GM12878 (cell line): ENCODE data around the gene TNFRSF1B. TPM values are rescaled to one million over a fixed set of nuclear protein-coding genes. Genes with fewer than 3 reads are reported as not detected.

ENCODE experiments used
- ATAC-seq: fragments of 200-7000 bp; cut with Tn5 transposase; 3 replicates; pipeline ENCODE4 v1.9.1; 2020; ENCODE audit warnings: mild to moderate bottlenecking, moderate library complexity
- BruUV-seq: library from RNA; stranded (reverse); fragments of 400-500 nt; replicated peaks from 2 replicates; lab custom pipeline; 2021; lab: Mats Ljungman, UMichigan
- CTCF ChIA-PET: fragments of 300-600 bp; sonication (Branson Sonifier 250); formaldehyde crosslinking; extraction: SDS; loops from one replicate; lab custom pipeline; 2021; ENCODE audit warnings: inconsistent platforms; lab: Yijun Ruan, JAX
- POLR2A ChIA-PET: fragments of 350-600 bp; formaldehyde crosslinking; extraction: SDS; loops from one replicate; lab custom pipeline; 2021; ENCODE audit warnings: inconsistent platforms; lab: Charles Lee
- RAD21 ChIA-PET: fragments of 300-600 bp; sonication (Branson Sonifier 250); formaldehyde crosslinking; loops from one replicate; lab custom pipeline; 2023; ENCODE audit warnings: antibody characterized with exemption; ENCODE audit not compliant: unreplicated experiment; lab: Charles Lee
- SMC1A ChIA-PET: fragments of 300-600 bp; sonication (Branson Sonifier 250); formaldehyde crosslinking; loops from one replicate; lab custom pipeline; 2023; ENCODE audit not compliant: unreplicated experiment, uncharacterized antibody; lab: Charles Lee
- DNase-seq: peaks from one replicate; pipeline ENCODE4 v3.0.0-alpha.2; 2011; ENCODE audit warnings: low read depth, low spot score
- FAIRE-seq: peaks from 3 replicates; lab custom pipeline; 2011; peaks lifted over from hg19 to GRCh38; lab: Jason Lieb, UNC
- H2AFZ ChIP-seq: 2 replicates; pipeline ENCODE4 v1.6.0; 2011; ENCODE audit warnings: low read depth, low read length, control low read depth; ENCODE audit not compliant: control insufficient read depth
- H3K27ac ChIP-seq: 2 replicates; pipeline ENCODE4 v1.5.1; 2011; ENCODE audit warnings: control low read depth; ENCODE audit not compliant: control insufficient read depth, insufficient read depth
- H3K27me3 ChIP-seq, 2 experiments: replicated peaks in 1 of 2; 2 replicates each; pipeline versions ENCODE4 v1.6.0 to v1.6.1; 2011; ENCODE audit warnings: low read length in 1 of 2; ENCODE audit not compliant: control insufficient read depth in 2 of 2, insufficient read depth in 2 of 2
- H3K36me3 ChIP-seq, 2 experiments: 2 replicates each; pipeline ENCODE4 v1.5.1; 2011; ENCODE audit warnings: low read length in 1 of 2; ENCODE audit not compliant: control insufficient read depth in 2 of 2, insufficient read depth in 2 of 2
- H3K4me1 ChIP-seq: 2 replicates; pipeline ENCODE4 v1.6.1; 2011; ENCODE audit warnings: mild to moderate bottlenecking, low read length, moderate library complexity, mixed read lengths; ENCODE audit not compliant: control insufficient read depth, insufficient read depth
- H3K4me2 ChIP-seq: 2 replicates; pipeline ENCODE4 v1.6.0; 2011; ENCODE audit warnings: control low read depth; ENCODE audit not compliant: control insufficient read depth, insufficient read depth
- H3K4me3 ChIP-seq: fragments of 200-600 bp; sonication (generic); 2 replicates; pipeline ENCODE4 v1.5.1; 2016
- H3K79me2 ChIP-seq: 2 replicates; pipeline ENCODE4 v1.6.0; 2011; ENCODE audit warnings: low read length; ENCODE audit not compliant: control insufficient read depth, insufficient read depth
- H3K9ac ChIP-seq: 2 replicates; pipeline ENCODE4 v1.8.0; 2011; ENCODE audit warnings: low read length, control low read depth, mixed read lengths; ENCODE audit not compliant: control insufficient read depth, insufficient read depth
- H3K9me3 ChIP-seq: replicated peaks from 3 replicates; pipeline ENCODE4 v1.5.1; 2011; ENCODE audit warnings: mild to moderate bottlenecking, low read length; ENCODE audit not compliant: control insufficient read depth, insufficient read depth
- H4K20me1 ChIP-seq: 2 replicates; pipeline ENCODE4 v1.6.0; 2011; ENCODE audit not compliant: control insufficient read depth, insufficient read depth
- BCL11A ChIP-seq: IDR thresholded peaks from 2 replicates; pipeline ENCODE4 v1.6.1; 2011; ENCODE audit warnings: low read depth, low read length
- CBFB ChIP-seq: IDR thresholded peaks from 2 replicates; pipeline ENCODE4 v1.6.1; 2016; ENCODE audit warnings: antibody characterized with exemption, low read depth
- CEBPB ChIP-seq, 2 experiments: fragments of 150-350 bp in 1 of 2; IDR thresholded peaks; 2 replicates each; pipeline ENCODE4 v1.6.1; 2012 to 2014; ENCODE audit warnings: low read depth in 2 of 2, low read length in 2 of 2, borderline replicate concordance in 1 of 2, inconsistent platforms in 1 of 2
- EGR1 ChIP-seq, 2 experiments: IDR thresholded peaks; 1 replicate in 1 of 2; 2 replicates in 1 of 2; pipeline ENCODE4 v1.6.1; 2011 to 2012; ENCODE audit warnings: low read depth in 2 of 2, low read length in 2 of 2, borderline replicate concordance in 1 of 2, mild to moderate bottlenecking in 1 of 2, moderate library complexity in 1 of 2
- ESRRA ChIP-seq: IDR thresholded peaks from 2 replicates; pipeline ENCODE4 v1.6.1; 2012; ENCODE audit warnings: mild to moderate bottlenecking, low read length, improper control_type of control experiment
- IKZF1 ChIP-seq: fragments of 450-650 bp; conservative IDR thresholded peaks from 2 replicates; pipeline ENCODE4 v1.6.1; 2017; ENCODE audit warnings: antibody characterized with exemption, mild to moderate bottlenecking
- IRF4 ChIP-seq: IDR thresholded peaks from 2 replicates; pipeline ENCODE4 v1.6.1; 2011; ENCODE audit warnings: low read depth, low read length
- MLLT1 ChIP-seq: fragments of 450-650 bp; IDR thresholded peaks from 2 replicates; pipeline ENCODE4 v1.6.1; 2016; ENCODE audit warnings: mild to moderate bottlenecking
- RFX5 ChIP-seq: IDR thresholded peaks from 2 replicates; pipeline ENCODE4 v1.6.1; 2011; ENCODE audit warnings: low read depth, low read length, improper control_type of control experiment
- TCF12 ChIP-seq: IDR thresholded peaks from 2 replicates; pipeline ENCODE4 v1.6.1; 2011; ENCODE audit warnings: low read depth, mild to moderate bottlenecking, low read length
- ZNF24 ChIP-seq: fragments of 450-650 bp; IDR thresholded peaks from 2 replicates; pipeline ENCODE4 v1.6.1; 2017; ENCODE audit warnings: antibody characterized with exemption, mild to moderate bottlenecking
- ZSCAN29 ChIP-seq: fragments of 450-650 bp; IDR thresholded peaks from 2 replicates; pipeline ENCODE4 v1.6.1; 2017; ENCODE audit warnings: mild to moderate bottlenecking, moderate library complexity
- ZZZ3 ChIP-seq: IDR thresholded peaks from 2 replicates; pipeline ENCODE4 v1.6.1; 2011; ENCODE audit warnings: low read depth; ENCODE audit not compliant: control insufficient read depth, insufficient read length
- WGBS: methylation state at CpG from one replicate; pipeline ENCODE4 v1.1.6; 2016; ENCODE audit warnings: low lambda C conversion rate; ENCODE audit not compliant: insufficient replicate concordance, insufficient coverage; ENCODE audit errors: missing lambda C conversion rate; 5-methylcytosine and 5-hydroxymethylcytosine counted together
- in situ Hi-C: fragments of 300-500 bp; cut with MboI; formaldehyde crosslinking; loops from 9 replicates; pipeline ENCODE4 v1.14.3; 2018; ENCODE audit warnings: mixed read lengths
- intact Hi-C: fragments of 100-400 bp; cut with micrococcal nuclease; formaldehyde crosslinking; loops from one replicate; pipeline ENCODE4 v1.14.2; 2022; ENCODE audit not compliant: unreplicated experiment
- polyA plus RNA-seq, 11 experiments: library from polyadenylated mRNA; depleted of rRNA in 4 of 11; unstranded in 6 of 11; stranded (reverse) in 5 of 11; fragments of >200 nt; fragmentation: Nextera tagmentation in 4 of 11; fragmentation: Illumina TruSeq in 1 of 11; extraction: Ambion mirVana in 4 of 11; extraction: Trizol in 1 of 11; gene quantifications; 1 replicate in 1 of 11; 2 replicates in 10 of 11; pipeline versions ENCODE4 v1.2.1 to v1.2.3, GENCODE V29; 2011 to 2016; ENCODE audit warnings: inconsistent platforms in 2 of 11, missing spikeins in 2 of 11, low read depth in 1 of 11
- total RNA-seq, 4 experiments: library from RNA; depleted of rRNA in 3 of 4; stranded (reverse); fragments of >200 nt in 3 of 4; fragmentation: Illumina TruSeq in 1 of 4; extraction: Trizol in 1 of 4; gene quantifications; 2 replicates each; pipeline versions ENCODE4 v1.2.1 to v1.2.3, GENCODE V29; 2013 to 2021

The TNFRSF1B gene
- total and polyA plus RNA-seq, 10 of the 15 experiments (the other 5 are each of a cell fraction or from before 2014, with no cell fraction given) = 10.1 to 87.2 (median 37.3) TPM

GRCh38 chr1:12169442-12170135 is 2.8 kb downstream of the TNFRSF1B start:
- Histone ChIP-seq H3K4me1 (peaks cover 44% of the 10 kb centered on the region), H3K9me3 (no peaks in the 10 kb centered on the region), H3K9ac (peak overlapping the region; percentile 24; the same call in 1 of the 2 replicates), H3K27me3 (no peaks in the 10 kb centered on the region), H3K4me3 (peak overlapping the region; percentile 91), H4K20me1 (peaks cover 1% of the 10 kb centered on the region; the same call in 1 of the 2 replicates), H3K79me2 (peaks cover 73% of the 10 kb centered on the region), H2AFZ (no peak overlapping the region), H3K36me3 (peaks cover 2 to 5% of the 10 kb centered on the region in 2 experiments; a peak in 3 of 4 replicates), H3K4me2 (peak overlapping the region; percentile 89), H3K27ac (no peak overlapping the region)
- no peak for DNase-seq
- ChIA-PET SMC1A (interaction anchor here (0.6 to 20.8 kb wide), 13 partner anchors 10 to 124 kb away, joined by 3 to 347 read pairs (median 4); no protein-coding TSS in a partner anchor), CTCF (interaction anchor here (0.9 to 2.8 kb wide), 10 partner anchors 8 to 48 kb away, joined by 3 to 19 read pairs (median 4); no protein-coding TSS in a partner anchor), RAD21 (interaction anchor here (0.7 to 8.2 kb wide), 11 partner anchors 8 to 45 kb away, joined by 3 to 119 read pairs (median 5); no protein-coding TSS in a partner anchor), POLR2A (interaction anchor here (0.5 to 3.3 kb wide), 10 partner anchors 9 to 36 kb away, joined by 3 to 35 read pairs (median 5); no protein-coding TSS in a partner anchor)
- WGBS = 93% methylated on average over 8 of the region's 8 CpGs
- in situ Hi-C loops (loop anchor here (25.0 kb wide), 1 partner anchor 1568 kb away; no protein-coding TSS in a partner anchor), intact Hi-C loops (loop anchor here (5.0 kb wide), 1 partner anchor 32 kb away; no protein-coding TSS in a partner anchor)
- no peak for FAIRE-seq
- TF ChIP-seq CEBPB (IDR thresholded peaks at IDR 0.05; ENCODE audit: borderline replicate concordance in 1 of 2, low read depth in 2 of 2, low read length in 2 of 2) = no peak
- TF ChIP-seq ESRRA = no peak
- TF ChIP-seq ZNF24 = peak; percentile 88
- BruUV-seq = no TSS peak
- no peak for ATAC-seq

- Histone ChIP-seq H3K36me3 (peaks cover 5 to 7% of the 10 kb centered on the region in 2 experiments; a peak in 3 of 4 replicates), H4K20me1 (peaks cover 4% of the 10 kb centered on the region; the same call in 1 of the 2 replicates), H3K4me3 (peak overlapping the region; percentile 33; the same call in 1 of the 2 replicates), H3K9ac (no peak overlapping the region), H3K27ac (no peak overlapping the region), H3K79me2 (peaks cover 80% of the 10 kb centered on the region), H3K4me2 (peak overlapping the region; percentile 89)
- DNase-seq = no peak
- ChIA-PET POLR2A (interaction anchor here (0.6 to 3.3 kb wide), 4 partner anchors 8 to 31 kb away, joined by 3 to 35 read pairs (median 9); no protein-coding TSS in a partner anchor), RAD21 (interaction anchor here (1.1 to 8.2 kb wide), 4 partner anchors 8 to 46 kb away, joined by 5 to 119 read pairs (median 15); no protein-coding TSS in a partner anchor)
- intact Hi-C loops = loop anchor here (5.0 kb wide), 1 partner anchor 33 kb away; no protein-coding TSS in a partner anchor
- no peak for TF ChIP-seq RFX5
- peak; percentile 15; the same call in 1 of the 2 replicates for TF ChIP-seq IKZF1
- TF ChIP-seq IRF4 = no peak
- TF ChIP-seq TCF12 = no peak
- no peak for TF ChIP-seq ZSCAN29
- no peak for TF ChIP-seq CBFB
- TF ChIP-seq MLLT1 = 0 out of 2 replicates have a peak, but pooled peaks have one; percentile 16
- TF ChIP-seq ZZZ3 = no peak
- no peak for TF ChIP-seq BCL11A
- TF ChIP-seq EGR1 (IDR thresholded peaks at IDR 0.05; ENCODE audit: borderline replicate concordance in 1 of 2, low read depth in 2 of 2, low read length in 2 of 2) = no peak
- TF ChIP-seq, all 136 proteins: peak for 2
- 94% methylated on average over 9 of the region's 9 CpGs for WGBS
- H2AFZ ChIP-seq = no peak overlapping the region
- H3K4me1 ChIP-seq = peaks cover 45% of the 10 kb centered on the region
- ATAC-seq (no peak), FAIRE-seq (no peak)
- in situ Hi-C loops = loop anchor here (25.0 kb wide), 1 partner anchor 1567 kb away; no protein-coding TSS in a partner anchor
- no TSS peak for BruUV-seq
- CTCF ChIA-PET = interaction anchor here (1.0 to 2.8 kb wide), 6 partner anchors 8 to 40 kb away, joined by 3 to 9 read pairs (median 3); no protein-coding TSS in a partner anchor
- H3K9me3 ChIP-seq = no peaks in the 10 kb centered on the region
- no peaks in the 10 kb centered on the region for H3K27me3 ChIP-seq
- SMC1A ChIA-PET = interaction anchor here (1.4 to 20.8 kb wide), 5 partner anchors 13 to 33 kb away, joined by 3 to 347 read pairs (median 7); no protein-coding TSS in a partner anchor
These were observed 3.5 kb downstream of the TNFRSF1B start for GRCh38 chr1:12170263-12170671.
